Stimulated activated naive CD8-positive, alpha-beta T cell treated with anti-CD3 and anti-CD28 coated beads, Interleukin-15, amount 100 ng/mL, for 72 hours (primary cell): Measurements from ENCODE around the gene GOLGA6L7.
"Not testable (repeated sequence)": the region's sequence is repeated elsewhere in the genome, so short reads cannot be mapped to it uniquely, and the experiment has no call there.

Source experiments
- ATAC-seq: fragments of 150-1000 bp; cut with Tn5 transposase; 2 replicates; pipeline ENCODE4 v1.10.0; 2021; ENCODE audit warnings: mild to moderate bottlenecking, moderate library complexity
- DNase-seq, 2 donors: peaks; one replicate each; pipeline ENCODE4 v3.0.0; 2021 to 2022
- H3K27ac Mint-ChIP-seq, 2 donors: one replicate each; pipeline ENCODE4 v1.8.0; 2022; ENCODE audit warnings: mild to moderate bottlenecking in 2 of 2, mixed read lengths in 2 of 2, moderate library complexity in 2 of 2
- H3K27me3 Mint-ChIP-seq: one replicate; pipeline ENCODE4 v1.8.0; 2022; ENCODE audit warnings: mixed read lengths
- H3K4me1 Mint-ChIP-seq: one replicate; pipeline ENCODE4 v1.8.0; 2022; ENCODE audit warnings: mild to moderate bottlenecking, mixed read lengths
- H3K4me3 Mint-ChIP-seq, 2 donors: one replicate each; pipeline ENCODE4 v1.8.0; 2022; ENCODE audit warnings: mild to moderate bottlenecking in 2 of 2, mixed read lengths in 2 of 2, moderate library complexity in 1 of 2
- H3K9me3 Mint-ChIP-seq, 2 donors: one replicate each; pipeline ENCODE4 v1.8.0; 2022; ENCODE audit warnings: mixed read lengths in 2 of 2

Gene GOLGA6L7

GRCh38 chr15:28873585-28874190 is 25.2 kb upstream of the GOLGA6L7 start:
- no peak overlapping the region for H3K4me3 Mint-ChIP-seq
- H3K27ac Mint-ChIP-seq: peak overlapping the region in 1 of 2 donors; percentile 72
- DNase-seq (no peak), ATAC-seq (peak; percentile 48)
- peaks cover 33% of the 10 kb centered on the region for H3K4me1 Mint-ChIP-seq
- no peaks in the 10 kb centered on the region for H3K9me3 Mint-ChIP-seq
- H3K27me3 Mint-ChIP-seq: no peaks in the 10 kb centered on the region

DNA sequence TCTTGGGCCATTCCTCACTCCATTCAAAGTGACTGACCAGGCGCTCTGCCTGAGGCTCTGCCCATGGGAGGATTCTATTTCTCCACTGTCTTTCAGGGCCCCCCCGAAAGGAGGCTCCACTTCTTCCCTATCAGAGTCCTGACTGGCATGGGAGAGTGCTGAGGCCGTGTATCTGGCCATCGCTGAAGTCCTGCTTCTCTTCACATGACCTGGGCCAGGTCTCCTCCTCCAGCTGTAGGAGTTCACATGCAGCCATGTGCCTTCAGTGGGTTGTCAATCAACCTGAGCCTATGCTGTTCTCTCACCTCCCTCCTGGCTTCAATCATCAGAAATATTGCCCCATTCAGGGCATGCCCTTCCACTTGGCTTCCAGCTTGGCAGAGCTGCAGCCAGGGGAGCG is 24.6 kb upstream of the GOLGA6L7 start:
- no peak for ATAC-seq
- H3K27me3 Mint-ChIP-seq: no peaks in the 10 kb centered on the region
- peaks cover 33% of the 10 kb centered on the region for H3K4me1 Mint-ChIP-seq
- H3K9me3 Mint-ChIP-seq: no peaks in the 10 kb centered on the region
- DNase-seq: no peak
- no peak overlapping the region for H3K27ac Mint-ChIP-seq
- no peak overlapping the region for H3K4me3 Mint-ChIP-seq

- no peaks in the 10 kb centered on the region for H3K9me3 Mint-ChIP-seq
- peaks cover 22% of the 10 kb centered on the region for H3K4me1 Mint-ChIP-seq
- H3K27me3 Mint-ChIP-seq: no peaks in the 10 kb centered on the region
- no peak for ATAC-seq
- no peak overlapping the region for H3K4me3 Mint-ChIP-seq
- no peak overlapping the region for H3K27ac Mint-ChIP-seq
- DNase-seq: no peak
Measured at GRCh38 chr15:28871168-28871567, 22.7 kb upstream of the GOLGA6L7 start.

DNA sequence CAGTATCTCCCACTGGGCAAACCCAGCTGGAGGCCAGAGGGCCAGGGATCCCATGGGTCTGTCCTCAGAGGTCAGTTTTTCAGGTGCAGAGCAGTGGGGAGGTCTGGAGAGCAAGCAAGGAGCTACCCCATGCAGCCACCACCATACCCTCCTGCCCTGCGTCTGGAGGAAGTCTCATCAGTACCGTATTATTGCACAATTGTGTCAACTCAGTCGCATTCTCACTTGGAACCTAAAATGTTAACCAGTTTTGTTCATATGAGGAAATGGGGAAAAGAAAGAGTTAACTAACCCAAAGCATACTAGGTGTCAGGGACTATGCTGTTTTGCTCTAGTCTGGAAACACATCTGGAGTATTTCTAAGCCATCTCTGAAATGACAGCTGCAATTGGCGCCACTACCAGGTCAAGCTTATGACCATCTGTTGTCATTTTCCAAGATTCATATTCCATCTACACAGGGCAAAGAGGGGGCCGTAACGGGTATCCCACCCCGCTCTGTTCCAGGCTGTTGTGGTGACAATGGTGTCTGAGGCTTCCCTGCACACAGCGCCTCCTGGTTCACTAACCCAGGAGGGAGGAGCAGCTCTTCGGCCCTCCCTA is 20.4 kb upstream of the GOLGA6L7 start:
- DNase-seq (no peak), ATAC-seq (no peak)
- Mint-ChIP-seq H3K4me3 (no peak overlapping the region), H3K9me3 (no peaks in the 10 kb centered on the region), H3K4me1 (peaks cover 7% of the 10 kb centered on the region), H3K27ac (no peak overlapping the region), H3K27me3 (no peaks in the 10 kb centered on the region)

GRCh38 chr15:28861589-28862293 is 13.3 kb upstream of the GOLGA6L7 start:
- H3K4me3 Mint-ChIP-seq, H3K9me3 Mint-ChIP-seq, ATAC-seq, H3K27ac Mint-ChIP-seq, DNase-seq, H3K27me3 Mint-ChIP-seq, H3K4me1 Mint-ChIP-seq: not testable (repeated sequence)

DNA sequence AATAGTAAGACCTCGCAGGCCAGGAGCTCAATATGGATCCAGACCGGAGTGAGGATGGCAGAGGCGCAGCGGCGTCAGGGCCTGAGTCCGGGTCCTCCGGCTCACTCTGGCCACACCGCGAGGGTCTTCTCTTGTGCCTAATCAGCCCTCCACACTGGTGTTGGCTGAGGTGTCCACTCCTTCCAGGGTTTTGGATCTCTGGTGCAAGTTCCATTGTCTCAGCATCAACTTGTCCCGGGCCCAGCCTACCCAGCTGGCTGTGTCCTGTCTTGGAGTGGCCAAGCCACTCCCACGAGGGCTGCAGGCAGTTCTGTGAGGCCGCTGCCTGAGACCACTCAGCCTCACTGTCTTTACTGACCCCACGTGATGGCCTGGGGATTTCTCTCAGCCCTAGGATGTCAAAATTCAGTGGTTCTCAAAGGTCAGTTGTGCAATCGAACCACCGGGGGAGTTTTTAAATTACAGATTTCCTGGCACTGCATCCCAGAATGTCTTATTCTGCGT is 12.6 kb upstream of the GOLGA6L7 start:
- H3K27ac Mint-ChIP-seq: no peak overlapping the region
- no peaks in the 10 kb centered on the region for H3K4me1 Mint-ChIP-seq
- H3K9me3 Mint-ChIP-seq: no peaks in the 10 kb centered on the region
- no peak overlapping the region for H3K4me3 Mint-ChIP-seq
- ATAC-seq (no peak), DNase-seq (no peak)
- no peaks in the 10 kb centered on the region for H3K27me3 Mint-ChIP-seq

GRCh38 chr15:28854578-28854977 is 6.1 kb upstream of the GOLGA6L7 start:
- H3K9me3 Mint-ChIP-seq, H3K27ac Mint-ChIP-seq, DNase-seq, ATAC-seq, H3K4me3 Mint-ChIP-seq, H3K27me3 Mint-ChIP-seq: not testable (repeated sequence)
- peaks cover 13% of the 10 kb centered on the region for H3K4me1 Mint-ChIP-seq

GRCh38 chr15:28853654-28854053 is 5.2 kb upstream of the GOLGA6L7 start:
- H3K4me1 Mint-ChIP-seq: peaks cover 13% of the 10 kb centered on the region
- H3K4me3 Mint-ChIP-seq, DNase-seq, H3K9me3 Mint-ChIP-seq, H3K27ac Mint-ChIP-seq, H3K27me3 Mint-ChIP-seq, ATAC-seq: not testable (repeated sequence)

DNA sequence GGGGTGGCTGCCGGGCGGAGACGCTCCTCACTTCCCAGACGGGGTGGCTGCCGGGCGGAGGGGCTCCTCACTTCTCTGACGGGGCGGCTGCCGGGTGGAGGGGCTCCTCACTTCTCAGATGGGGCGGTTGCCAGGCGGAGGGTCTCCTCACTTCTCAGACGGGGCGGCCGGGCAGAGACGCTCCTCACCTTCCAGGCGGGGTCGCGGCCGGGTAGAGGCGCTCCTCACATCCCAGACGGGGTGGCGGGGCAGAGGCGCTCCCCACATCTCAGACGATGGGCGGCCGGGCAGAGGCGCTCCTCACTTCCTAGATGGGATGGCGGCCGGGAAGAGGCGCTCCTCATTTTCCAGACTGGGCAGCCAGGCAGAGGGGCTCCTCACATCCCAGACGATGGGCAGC is 1.3 kb upstream of the GOLGA6L7 start:
- peaks cover 28% of the 10 kb centered on the region for H3K4me1 Mint-ChIP-seq
- not testable (repeated sequence) for H3K9me3 Mint-ChIP-seq, DNase-seq, H3K27me3 Mint-ChIP-seq, H3K4me3 Mint-ChIP-seq, H3K27ac Mint-ChIP-seq, ATAC-seq

DNA sequence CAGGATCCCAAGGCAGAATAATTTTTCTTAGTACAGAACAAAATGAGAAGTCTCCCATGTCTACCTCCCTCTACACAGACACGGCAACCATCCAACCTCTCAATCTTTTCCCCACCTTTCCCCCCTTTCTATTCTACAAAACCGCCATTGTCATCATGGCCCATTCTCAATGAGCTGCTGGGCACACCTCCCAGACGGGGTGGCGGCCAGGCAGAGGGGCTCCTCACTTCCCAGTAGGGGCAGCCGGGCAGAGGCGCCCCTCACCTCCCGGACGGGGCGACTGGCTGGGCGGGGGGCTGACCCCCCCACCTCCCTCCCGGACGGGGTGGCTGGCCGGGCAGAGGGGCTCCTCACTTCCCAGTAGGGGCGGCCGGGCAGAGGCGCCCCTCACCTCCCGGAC is 827 bp upstream of the GOLGA6L7 start:
- DNase-seq, H3K4me3 Mint-ChIP-seq, H3K27ac Mint-ChIP-seq, ATAC-seq, H3K9me3 Mint-ChIP-seq, H3K27me3 Mint-ChIP-seq: not testable (repeated sequence)
- peaks cover 23% of the 10 kb centered on the region for H3K4me1 Mint-ChIP-seq

DNA sequence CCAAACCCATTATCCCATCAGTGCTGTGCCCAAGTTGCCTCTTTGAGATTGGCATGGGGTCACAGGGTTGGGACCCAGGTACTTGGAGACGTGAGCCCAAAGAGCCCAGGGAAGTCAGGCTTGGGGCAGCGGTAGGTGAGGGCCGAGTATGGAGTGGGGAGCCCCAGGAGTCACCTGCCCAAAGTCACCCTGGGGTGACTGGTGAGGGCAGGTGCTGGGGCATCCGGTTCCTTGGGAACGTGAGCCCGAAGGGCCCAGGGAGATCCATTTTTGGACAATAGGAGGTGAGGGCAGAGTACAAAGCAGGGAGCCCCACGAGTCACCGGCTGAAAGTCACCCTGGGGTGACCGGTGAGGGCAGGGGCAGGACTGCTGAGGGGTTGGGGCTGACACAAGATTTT is 485 bp downstream of the GOLGA6L7 start:
- H3K4me3 Mint-ChIP-seq, H3K27ac Mint-ChIP-seq, H3K27me3 Mint-ChIP-seq, DNase-seq, H3K9me3 Mint-ChIP-seq, ATAC-seq: not testable (repeated sequence)
- H3K4me1 Mint-ChIP-seq: peaks cover 16% of the 10 kb centered on the region

DNA sequence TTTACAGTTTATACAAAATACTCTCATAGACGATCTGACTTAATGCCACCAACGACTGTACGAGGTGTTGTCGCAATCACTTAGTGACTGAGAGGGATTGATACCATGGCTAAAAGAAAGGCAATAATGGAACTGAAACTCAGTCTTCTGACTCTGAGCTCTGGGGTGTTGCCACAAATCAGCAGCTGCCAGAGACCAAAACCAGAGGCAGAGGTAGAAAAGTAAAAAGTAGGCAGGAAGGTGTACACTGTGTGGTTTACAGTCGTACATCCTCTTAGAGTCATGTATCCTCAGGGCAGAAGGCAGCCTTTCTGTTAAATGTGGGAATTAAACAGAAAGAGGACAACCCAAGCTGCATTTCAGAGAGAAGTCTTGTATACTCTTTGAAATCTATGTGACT is 1.2 kb downstream of the GOLGA6L7 start:
- H3K4me3 Mint-ChIP-seq, H3K9me3 Mint-ChIP-seq, H3K27me3 Mint-ChIP-seq, H3K27ac Mint-ChIP-seq: not testable (repeated sequence)
- peaks cover 16% of the 10 kb centered on the region for H3K4me1 Mint-ChIP-seq
- ATAC-seq (peak; percentile 99), DNase-seq (peak; percentile 7 to 34)

GRCh38 chr15:28844147-28844546 is 4.3 kb downstream of the GOLGA6L7 start:
- H3K4me1 Mint-ChIP-seq: peaks cover 16% of the 10 kb centered on the region
- not testable (repeated sequence) for H3K4me3 Mint-ChIP-seq, ATAC-seq, H3K9me3 Mint-ChIP-seq, H3K27ac Mint-ChIP-seq, DNase-seq, H3K27me3 Mint-ChIP-seq

DNA sequence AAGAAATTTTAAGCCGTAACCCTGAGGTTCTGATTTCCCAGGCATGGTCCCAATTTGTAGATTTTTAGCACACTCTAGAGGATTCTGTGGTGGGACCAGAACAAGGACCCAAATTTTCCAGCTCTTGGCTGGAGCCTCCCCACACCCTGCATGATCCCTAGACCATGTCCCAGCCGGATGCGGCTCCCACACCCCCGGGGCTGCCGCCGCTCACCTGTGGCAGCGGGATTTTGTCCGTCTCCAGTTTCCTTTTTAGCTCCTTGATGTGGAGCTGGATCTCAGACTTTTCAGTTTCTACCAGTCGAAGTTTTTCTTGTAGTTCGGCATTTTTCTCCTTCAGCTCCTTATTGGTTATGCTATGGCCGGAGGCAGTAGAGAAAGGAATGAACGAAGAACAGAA is 4.9 kb downstream of the GOLGA6L7 start:
- H3K27ac Mint-ChIP-seq: not testable (repeated sequence)

DNA sequence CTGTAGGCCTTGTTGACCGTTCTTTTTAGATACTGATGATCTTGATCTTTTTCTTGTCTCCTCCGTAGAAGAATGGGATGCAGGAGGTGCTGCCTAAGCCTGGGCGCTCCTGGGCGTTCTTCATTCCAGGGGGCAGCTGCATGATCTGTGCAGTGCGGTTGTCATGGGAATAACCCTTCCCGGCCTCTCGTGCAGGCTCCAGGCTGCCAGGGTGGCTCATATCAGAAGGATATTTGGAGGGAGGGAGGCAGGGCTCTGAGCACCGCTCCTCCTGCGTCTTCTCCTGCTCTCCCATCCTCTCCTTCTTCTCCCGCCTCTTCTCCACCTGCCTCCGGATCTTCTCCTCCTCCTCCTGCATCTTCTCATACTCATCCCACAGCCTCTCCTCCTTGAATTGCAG is 6.2 kb downstream of the GOLGA6L7 start:
- ATAC-seq, H3K27me3 Mint-ChIP-seq, DNase-seq, H3K9me3 Mint-ChIP-seq, H3K4me3 Mint-ChIP-seq, H3K4me1 Mint-ChIP-seq, H3K27ac Mint-ChIP-seq: not testable (repeated sequence)

More for the DNA sequence above, 4.9 kb downstream of the GOLGA6L7 start:
- peaks cover 16% of the 10 kb centered on the region for H3K4me1 Mint-ChIP-seq
- DNase-seq, H3K27me3 Mint-ChIP-seq, H3K9me3 Mint-ChIP-seq, ATAC-seq, H3K4me3 Mint-ChIP-seq: not testable (repeated sequence)

- not testable (repeated sequence) for DNase-seq, H3K4me3 Mint-ChIP-seq, H3K4me1 Mint-ChIP-seq, ATAC-seq, H3K27me3 Mint-ChIP-seq, H3K9me3 Mint-ChIP-seq, H3K27ac Mint-ChIP-seq
Measured at GRCh38 chr15:28840285-28840684, 8.2 kb downstream of the GOLGA6L7 start.
